GM19397 (cell line): ENCODE results near the gene MAGEB10.
"Not testable (repeated sequence)": the region's sequence is repeated elsewhere in the genome, so short reads cannot be mapped to it uniquely, and the experiment has no call there.

Experiments
- ATAC-seq: cut with Tn5 transposase; IDR thresholded peaks from one replicate; pipeline ENCODE4 v1.9.1; 2021; ENCODE audit warnings: mild to moderate bottlenecking, moderate library complexity; ENCODE audit not compliant: unreplicated experiment

The MAGEB10 gene

GRCh38 chrX:27807690-27808089, at the start of gene MAGEB10:
Gene MAGEB10, plus strand, starts transcription at chrX:27807990. Its CDS starts 13,317 bp downstream, at chrX:27821307.
- ATAC-seq, result no peak

GRCh38 chrX:27765718-27766117, 42.1 kb upstream of the MAGEB10 start:
- no peak for ATAC-seq

- ATAC-seq, result no peak
These were observed 40.4 kb upstream of the MAGEB10 start for GRCh38 chrX:27767387-27767786.

GRCh38 chrX:27775984-27776383, 31.8 kb upstream of the MAGEB10 start:
- no peak for ATAC-seq

- no peak for ATAC-seq
These were observed 11.0 kb upstream of the MAGEB10 start for GRCh38 chrX:27796640-27797257.

- ATAC-seq, result no peak
These were observed 10.2 kb upstream of the MAGEB10 start for GRCh38 chrX:27797575-27797974.

GRCh38 chrX:27808226-27808625, 436 bp downstream of the MAGEB10 start:
- ATAC-seq, result no peak

- ATAC-seq, result not testable (repeated sequence)
These were observed 1.4 kb downstream of the MAGEB10 start for GRCh38 chrX:27808991-27809859.

- ATAC-seq, result no peak
These were observed 7.4 kb downstream of the MAGEB10 start for GRCh38 chrX:27815209-27815608.

GRCh38 chrX:27823812-27824211, 16.0 kb downstream of the MAGEB10 start:
- no peak for ATAC-seq

GRCh38 chrX:27838185-27838584, 30.4 kb downstream of the MAGEB10 start:
- no peak for ATAC-seq

GRCh38 chrX:27840881-27841280, 33.1 kb downstream of the MAGEB10 start:
- ATAC-seq, result no peak

GRCh38 chrX:27842859-27843258, 35.1 kb downstream of the MAGEB10 start:
- ATAC-seq, result no peak

- no peak for ATAC-seq
These were observed 52.5 kb downstream of the MAGEB10 start for GRCh38 chrX:27860337-27860736.

- ATAC-seq, result no peak
These were observed 56.0 kb downstream of the MAGEB10 start for GRCh38 chrX:27863809-27864208.
